SIG-M5 treated with dmso at 0.1 percent for 504 hours (cell line): Measurements from ENCODE around the gene DEFB128.

Source experiments
- DNase-seq: peaks from one replicate; lab custom pipeline; 2025; ENCODE audit not compliant: unreplicated experiment; lab: John Stamatoyannopoulos, UW

DEFB128 gene

DNA sequence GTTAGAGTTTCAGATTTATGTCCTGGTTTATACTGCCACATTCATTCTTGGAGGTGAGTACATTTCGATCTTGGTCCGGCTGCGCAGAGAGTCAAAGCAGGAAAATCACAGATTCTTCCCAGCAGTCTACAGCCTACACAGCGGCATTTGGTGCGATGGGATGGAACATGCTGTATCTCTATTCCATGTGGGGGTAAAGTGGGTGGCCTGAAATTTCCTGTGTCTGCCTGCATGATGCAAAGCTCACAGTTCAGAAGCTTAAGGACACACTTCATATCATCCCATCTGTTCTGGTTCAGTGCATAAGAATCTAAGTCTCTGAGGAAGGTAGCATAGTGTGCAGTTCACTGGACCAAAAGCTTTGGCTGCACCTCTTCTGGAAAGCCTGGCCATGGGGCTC, 32.4 kb downstream of the DEFB128 start, which contains the start of gene DEFB127:
DEFB127 (plus strand) TSS at position 301 of the 400 bp plus-strand sequence; CDS start at position 392, 91 bp downstream.
- no peak for DNase-seq

DNA sequence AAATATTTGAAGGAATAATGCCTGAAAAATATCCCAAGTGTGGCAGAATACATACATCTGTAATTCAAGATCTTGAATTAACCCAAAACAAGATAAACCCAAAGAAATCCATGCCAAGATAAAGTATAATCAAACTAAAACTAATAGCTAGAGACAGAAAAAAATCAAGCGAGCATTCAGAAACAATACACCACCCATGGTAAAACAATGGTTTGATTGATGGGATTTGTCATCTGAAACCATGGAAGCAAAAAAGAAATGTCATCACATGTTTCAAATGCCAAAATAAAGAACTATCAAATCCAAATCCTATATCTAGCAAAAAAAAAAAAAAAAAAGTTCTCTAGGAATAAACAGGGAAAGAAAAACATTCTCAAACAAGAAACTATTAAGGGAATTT, 37.4 kb downstream of the DEFB128 start:
- no peak for DNase-seq

DNA sequence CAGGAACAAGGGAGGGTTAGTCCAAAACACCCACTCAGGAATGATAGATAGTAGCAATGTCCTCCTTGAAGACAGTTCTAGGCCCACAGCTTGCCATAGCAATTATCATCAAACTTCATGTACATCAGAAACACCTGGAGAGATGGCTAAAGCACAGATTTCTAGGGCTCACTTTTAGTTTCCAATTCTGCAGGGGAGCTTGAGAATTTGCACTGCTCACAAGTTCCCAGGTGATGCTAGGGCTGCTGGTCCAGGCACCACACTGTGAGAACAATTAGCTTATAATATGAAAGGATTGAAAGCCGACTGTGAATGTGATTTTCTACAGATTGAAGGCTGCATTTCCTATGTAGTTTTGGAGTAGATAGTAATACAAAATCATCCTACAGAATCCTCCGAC, 43.6 kb downstream of the DEFB128 start:
- DNase-seq, result no peak

DNA sequence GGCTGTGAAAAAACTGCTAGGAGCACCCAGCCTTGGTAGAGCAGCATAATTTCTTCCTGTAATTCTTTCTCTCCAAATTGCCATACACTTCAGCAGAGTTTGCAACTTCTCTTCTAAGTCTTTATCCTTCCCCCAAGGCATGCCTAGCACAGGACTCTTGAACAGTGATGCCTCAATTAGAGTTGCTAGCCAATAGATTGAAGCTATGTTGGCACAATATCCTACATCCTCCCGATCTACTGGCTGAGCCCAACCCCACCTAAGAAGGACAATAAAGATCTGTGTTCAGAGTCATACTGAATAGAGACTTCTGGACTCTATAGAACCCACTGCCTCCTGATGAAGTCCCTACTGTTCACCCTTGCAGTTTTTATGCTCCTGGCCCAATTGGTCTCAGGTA, 47.2 kb downstream of the DEFB128 start, which contains the start of gene DEFB126:
DEFB126 (plus strand) TSS at position 301 of the 400 bp plus-strand sequence; CDS start at position 340, 39 bp downstream.
- DNase-seq, result no peak
